NOMO-1 treated with DMSO at 0.1 percent for 48 hours (cell line): ENCODE results near the gene PPP2R5E.

Source experiments
- DNase-seq: peaks from one replicate; lab custom pipeline; 2025; ENCODE audit not compliant: unreplicated experiment; lab: John Stamatoyannopoulos, UW

PPP2R5E gene

DNA sequence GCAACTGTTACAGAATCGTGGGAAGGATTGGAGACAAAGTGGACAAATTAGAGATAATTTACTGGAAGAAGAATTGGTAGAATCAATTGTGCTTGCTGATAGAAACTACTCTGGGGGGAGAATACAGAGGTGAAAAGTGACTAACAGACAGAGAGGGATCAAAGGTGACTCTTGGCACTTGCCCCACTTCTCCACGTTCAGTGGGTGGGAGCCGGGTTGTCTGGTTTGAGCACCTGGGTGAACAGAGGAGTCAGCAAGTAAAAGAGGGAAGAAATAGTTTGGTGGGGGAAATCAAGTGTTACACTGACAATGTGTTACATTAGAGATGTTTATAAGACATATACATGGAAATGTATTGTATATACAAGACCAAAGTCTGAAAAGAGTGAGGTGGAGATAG lies 69.1 kb downstream of the PPP2R5E start:
- no peak for DNase-seq

GRCh38 chr14:63472986-63473788 lies 70.0 kb downstream of the PPP2R5E start:
- DNase-seq: peak; percentile 62

DNA sequence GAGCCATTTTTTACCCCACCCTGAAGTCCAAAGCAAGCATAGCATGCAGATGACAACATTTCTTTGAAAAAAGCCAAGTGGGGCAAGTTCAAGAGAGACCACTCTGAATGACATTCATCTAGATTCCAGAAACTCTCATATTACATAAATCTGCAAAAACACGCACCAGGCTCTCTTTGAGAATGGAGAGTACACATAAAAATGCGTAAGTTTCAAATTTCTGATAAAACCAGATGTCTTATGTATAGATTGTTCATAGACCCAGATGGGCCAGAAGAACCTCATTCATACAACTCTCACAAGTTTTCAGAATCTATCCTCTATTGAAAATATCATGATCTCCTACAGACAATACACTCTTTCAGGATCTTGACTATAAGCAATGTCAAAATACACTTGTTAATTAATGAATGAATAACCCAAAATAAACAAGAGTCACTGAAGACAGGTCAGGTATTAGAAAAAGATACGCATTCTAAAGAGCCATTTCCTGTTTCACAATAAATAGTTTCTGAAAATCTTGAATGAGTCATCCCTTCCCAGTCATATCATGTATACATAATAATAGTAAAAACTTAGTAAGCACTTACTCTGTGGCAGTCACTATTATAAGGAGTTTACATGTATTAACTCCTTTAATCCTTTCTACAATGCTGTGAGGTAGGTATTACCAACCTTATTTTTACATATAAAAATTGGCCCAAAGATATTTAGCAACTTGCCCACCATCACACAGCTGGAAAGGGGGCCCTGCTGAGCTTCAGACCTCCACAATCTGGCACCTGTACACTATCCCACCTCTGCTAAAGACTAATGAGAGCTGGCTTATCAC lies 72.0 kb downstream of the PPP2R5E start:
- DNase-seq: peak; percentile 63

GRCh38 chr14:63468294-63468693 lies 74.9 kb downstream of the PPP2R5E start:
- no peak for DNase-seq

GRCh38 chr14:63467440-63468072 lies 75.6 kb downstream of the PPP2R5E start:
- DNase-seq: no peak

DNA sequence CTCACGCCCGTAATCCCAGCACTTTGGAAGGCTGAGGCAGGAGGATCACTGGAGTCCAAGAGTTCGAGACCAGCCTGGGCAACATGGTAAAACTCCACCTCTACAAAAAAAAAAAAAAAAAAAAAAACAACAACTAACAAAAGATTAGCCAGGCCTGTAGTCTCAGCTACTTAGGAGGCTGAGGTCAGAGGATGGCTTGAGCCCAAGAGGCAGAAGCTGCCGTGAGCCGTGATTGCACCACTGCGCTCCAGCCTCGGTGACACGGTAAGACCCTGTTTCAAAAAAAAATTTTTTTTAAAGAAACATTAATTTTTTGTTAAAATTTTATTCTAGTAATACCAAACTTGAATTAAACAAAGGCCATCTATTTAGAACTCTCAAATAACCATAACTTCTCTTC lies 77.8 kb downstream of the PPP2R5E start:
- DNase-seq: no peak

DNA sequence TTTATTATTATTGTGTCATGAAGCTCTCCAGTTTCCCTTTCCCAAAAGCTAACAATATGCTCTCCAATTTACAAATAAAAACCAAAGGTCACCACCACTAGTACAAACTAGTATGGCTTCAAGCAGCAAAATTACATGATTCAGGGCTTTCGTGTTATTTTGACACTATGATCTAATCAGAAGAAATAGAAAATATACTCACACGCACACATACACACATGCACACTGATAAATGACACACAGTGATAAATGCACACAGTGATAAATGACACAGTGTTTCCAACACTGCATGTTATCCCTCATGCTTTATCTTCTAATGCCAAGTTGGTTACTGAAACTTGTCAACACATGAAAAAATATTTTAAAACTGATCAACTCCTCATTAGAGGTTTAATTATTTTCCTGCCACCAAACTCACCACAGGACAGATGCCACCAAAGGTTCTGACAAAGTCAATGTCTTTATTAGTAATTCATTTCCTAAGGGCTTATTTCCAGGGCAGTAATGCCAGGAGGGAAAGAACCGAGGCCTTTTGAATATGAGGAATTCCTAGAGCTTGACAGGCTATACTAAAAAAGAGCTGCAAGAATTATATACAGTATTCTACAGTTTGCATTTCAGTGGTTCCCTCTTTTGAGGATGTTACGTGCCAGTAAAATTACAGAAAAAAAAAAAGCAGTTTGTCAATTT lies 82.4 kb downstream of the PPP2R5E start:
- no peak for DNase-seq

- no peak for DNase-seq
Observed at GRCh38 chr14:63459738-63460137, 83.4 kb downstream of the PPP2R5E start.

GRCh38 chr14:63457498-63457897 lies 85.7 kb downstream of the PPP2R5E start:
- no peak for DNase-seq

DNA sequence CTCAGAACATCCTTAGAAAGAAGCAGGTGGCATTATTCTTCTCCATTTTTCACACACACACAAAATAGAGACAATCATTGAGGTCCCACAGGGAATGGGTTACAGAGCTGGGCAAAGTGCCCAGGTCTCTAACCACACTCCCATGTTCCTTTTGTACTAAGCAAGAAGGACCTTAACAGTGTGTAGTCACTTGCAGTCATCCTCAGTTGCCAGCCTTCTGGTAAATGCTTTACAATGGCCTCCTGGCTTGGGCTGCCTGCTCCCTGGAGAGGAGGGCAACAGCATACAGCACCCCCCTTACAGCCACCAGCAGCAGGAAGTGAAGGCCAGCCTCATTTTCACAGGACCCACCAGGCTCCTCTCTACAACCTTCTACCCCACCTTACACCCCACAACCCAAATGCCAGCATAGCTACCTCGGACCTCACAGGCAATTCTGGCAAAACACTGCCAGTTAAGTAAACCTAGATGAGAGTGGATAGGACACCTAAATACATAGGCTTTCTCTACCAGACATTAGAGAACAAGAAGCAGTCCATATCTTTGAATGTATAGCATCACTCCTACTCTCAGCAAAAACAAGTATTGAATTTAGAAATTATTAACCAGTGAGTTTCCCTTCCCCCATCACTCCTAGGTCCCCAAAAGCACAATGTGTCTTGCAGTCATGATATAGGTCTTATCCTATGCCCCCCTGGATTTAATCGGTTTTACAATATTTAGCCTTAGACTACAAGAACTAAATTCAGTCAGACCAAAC lies 88.1 kb downstream of the PPP2R5E start:
- no peak for DNase-seq

GRCh38 chr14:63454436-63454835 lies 88.7 kb downstream of the PPP2R5E start:
- DNase-seq: no peak

DNA sequence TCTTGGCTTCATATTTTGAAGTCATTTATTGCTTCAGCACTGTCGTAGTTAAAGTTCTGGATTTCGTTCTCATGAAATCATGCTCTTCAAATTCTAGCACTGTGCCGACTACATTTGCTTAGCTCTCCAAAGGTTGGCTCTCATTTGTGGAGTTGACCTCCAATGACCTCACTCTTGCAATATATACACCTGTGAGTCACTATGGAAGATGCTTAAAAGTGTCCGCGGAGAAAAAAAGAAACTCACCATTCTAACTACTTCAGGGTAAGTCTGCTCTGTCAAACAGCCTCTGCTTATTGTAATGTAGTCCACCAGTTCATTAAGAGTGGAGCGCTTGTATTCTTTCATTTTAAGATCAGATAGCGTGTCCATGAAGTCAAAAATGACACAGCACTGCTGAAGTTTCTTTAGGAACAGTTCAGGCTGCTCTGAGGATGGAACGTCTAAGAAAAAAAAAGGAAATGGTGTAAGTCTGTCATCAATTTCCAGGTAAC lies 89.7 kb downstream of the PPP2R5E start:
- no peak for DNase-seq

DNA sequence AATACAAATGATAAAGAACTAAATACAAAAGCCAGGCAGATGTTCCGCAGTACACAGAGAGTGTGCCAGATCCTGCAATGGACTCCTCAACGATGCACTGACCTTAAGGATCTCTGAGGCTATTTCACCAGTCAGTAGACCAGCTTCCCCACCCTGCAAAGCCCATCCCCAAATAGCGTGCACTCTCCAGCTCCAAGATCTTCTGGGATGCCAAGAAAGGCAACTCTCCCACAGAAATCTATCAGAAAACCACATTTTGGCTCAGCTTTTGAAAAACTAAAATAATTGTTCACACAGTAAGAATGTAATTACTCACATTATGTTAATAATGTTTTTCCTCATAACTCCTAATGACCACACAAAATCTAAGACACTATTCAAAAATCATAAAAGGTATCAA lies 90.4 kb downstream of the PPP2R5E start:
- no peak for DNase-seq

DNA sequence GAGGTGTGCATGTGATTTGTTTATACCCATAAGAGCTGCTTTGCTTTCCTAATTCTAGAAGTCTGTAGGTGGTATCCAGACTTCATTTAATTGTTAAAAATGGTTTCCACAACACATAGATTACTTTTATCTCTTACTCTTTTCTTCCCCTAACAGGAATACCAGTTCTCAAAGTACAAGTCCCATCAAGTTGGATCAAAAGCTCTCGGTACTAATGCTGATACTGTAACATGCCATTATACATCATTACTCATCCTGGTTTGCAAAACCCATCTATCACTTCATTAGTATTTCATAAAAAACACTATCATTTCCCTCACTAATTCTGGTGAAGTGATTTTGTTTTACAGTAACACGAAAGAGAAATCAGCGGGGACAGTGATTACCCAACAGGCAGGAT lies 94.3 kb downstream of the PPP2R5E start:
- DNase-seq: no peak

DNA sequence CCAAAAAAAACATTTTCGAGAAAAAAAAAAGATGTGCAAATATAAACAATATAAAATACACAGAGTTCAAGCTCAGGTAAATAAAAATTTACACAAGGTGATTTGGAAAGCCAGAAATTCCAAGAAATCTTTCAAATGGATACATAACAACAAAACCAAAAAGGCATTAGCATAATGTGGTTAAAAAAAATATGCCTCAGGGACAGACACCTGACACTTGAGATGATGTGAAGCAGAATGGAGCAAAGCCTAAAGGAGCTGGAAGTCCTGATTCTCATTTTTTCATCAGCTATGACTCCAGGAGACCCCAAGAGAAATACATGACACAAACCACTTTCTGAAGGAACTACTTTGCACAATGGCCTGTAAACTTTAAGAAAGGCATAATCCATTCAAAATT lies 98.6 kb downstream of the PPP2R5E start:
- no peak for DNase-seq

DNA sequence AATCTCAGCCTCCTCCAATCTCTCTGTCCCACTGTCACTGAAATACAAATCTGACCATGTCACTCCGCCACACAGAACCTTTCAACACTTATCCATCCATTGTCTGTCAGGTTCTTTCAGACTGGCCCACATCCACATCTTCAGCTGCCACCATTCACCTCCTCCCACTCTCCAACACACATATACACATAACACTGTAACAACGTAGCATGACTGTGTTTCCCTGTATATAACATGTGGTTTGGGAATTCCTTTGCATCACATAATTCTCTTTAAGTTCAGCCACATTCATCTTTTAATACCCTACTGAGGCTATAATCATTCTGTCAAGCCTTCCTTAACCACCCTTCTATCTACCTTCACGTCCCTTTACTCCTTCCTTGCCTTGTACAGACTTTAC lies 99.2 kb downstream of the PPP2R5E start:
- DNase-seq: no peak

DNA sequence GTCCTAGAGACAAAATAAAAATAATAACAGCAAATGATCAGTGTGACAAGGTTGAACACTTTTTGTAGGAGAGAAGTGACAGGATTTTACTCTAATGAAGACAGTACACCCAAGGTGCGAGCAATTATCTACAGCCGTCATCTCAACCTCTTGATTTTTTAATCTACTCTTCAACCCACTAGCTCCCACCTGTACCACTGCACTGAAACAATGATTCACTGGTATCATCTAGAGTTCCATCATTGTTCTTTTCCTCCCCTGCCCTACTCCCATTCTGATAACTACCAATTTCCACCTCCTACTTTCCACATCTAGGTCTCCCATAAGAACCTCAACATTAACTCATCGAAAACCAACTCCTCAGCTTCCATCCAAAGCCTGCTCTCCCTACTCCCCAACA lies 99.8 kb downstream of the PPP2R5E start:
- no peak for DNase-seq

DNA sequence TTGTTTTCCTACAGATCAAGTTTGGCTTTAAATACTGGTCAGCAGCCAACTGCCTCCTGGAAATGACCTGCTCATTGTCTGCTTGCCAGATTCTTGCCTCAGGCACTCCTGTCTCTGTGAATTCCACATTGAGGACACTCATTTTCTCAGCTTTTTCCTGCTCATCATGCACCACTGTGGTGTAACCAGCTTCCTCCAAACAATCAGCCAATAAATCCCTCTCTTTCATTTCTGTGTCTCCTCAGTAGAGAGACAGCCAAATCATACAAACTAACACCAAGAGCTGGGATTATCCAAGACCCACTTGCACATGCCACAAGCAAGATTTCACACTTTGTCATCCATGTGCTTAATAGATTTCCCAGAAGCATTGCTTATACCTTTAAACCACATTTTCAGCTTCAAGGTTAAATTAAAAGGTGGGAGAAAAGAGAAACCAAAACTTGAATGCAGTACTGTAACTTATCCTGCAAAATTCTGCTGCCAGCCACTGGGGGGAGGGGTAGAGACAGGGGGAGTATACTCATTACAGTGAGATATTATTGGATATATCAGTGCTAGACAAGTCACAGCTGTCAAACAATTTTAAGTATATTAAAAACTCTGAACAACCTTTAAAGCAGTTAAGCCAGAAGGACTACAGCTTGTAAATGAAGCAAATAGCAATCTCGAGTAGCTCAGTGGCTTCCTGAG lies 105.0 kb downstream of the PPP2R5E start:
- peak; percentile 46 for DNase-seq

- DNase-seq: no peak
Observed at GRCh38 chr14:63436286-63437098, 106.7 kb downstream of the PPP2R5E start.
